GM21447 (cell line): ENCODE results near the gene FAM124A.

Experiments
- ATAC-seq: cut with Tn5 transposase; IDR thresholded peaks from one replicate; pipeline ENCODE4 v1.9.1; 2021; ENCODE audit not compliant: unreplicated experiment

FAM124A gene

DNA sequence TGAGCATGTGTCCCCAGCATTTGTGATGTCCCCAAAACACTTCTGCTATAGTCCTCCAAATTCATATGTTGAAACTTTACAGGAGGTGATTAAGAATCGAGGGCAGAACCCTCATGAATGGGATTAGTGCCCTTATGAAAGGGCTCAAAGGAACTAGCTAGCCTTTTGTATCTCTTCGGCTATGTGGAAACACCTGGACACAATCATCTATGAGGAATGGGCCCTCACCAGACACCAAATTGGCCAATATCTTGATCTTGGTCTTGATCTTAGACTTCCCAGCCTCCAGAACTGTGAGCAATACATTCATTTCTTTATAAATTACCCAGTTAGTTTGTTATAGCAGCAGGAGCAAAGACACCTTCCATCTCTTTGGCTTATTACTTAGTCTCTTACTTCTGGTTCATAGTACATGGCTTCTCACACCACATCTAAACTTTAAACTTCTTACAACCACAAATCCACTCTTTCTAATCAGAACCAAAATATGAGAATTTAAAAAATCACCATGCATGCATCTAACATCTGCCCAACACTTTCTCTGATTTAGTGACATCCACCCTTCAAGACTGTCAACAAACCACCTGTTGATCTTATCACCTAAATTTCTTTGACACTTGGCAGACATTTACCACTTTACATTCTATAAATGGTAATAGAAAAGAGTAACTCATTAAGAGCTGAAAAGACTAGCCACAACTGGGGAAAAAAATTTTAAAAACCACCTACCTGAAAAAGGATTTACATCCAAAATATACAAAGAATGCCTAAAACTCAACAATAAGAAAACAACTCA is 110.6 kb downstream of the FAM124A start:
- no peak for ATAC-seq

DNA sequence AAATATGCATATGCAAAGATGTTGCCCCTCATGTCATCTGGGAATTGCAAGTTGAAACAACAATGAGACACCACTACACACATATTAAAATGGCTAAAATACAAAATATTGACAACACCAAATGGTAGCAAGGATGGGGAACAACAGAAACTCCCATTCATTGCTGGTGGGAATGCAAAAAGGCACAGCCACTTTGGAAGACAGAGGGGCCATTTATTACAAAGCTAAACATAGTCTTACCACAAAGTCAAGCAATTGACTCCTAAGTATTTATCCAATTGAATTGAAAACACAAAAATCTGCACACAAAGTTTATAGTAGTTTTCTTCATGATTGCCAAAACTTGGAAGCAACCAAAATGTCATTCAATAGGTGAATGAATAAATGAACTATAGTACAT is 111.2 kb downstream of the FAM124A start:
- ATAC-seq, result no peak

DNA sequence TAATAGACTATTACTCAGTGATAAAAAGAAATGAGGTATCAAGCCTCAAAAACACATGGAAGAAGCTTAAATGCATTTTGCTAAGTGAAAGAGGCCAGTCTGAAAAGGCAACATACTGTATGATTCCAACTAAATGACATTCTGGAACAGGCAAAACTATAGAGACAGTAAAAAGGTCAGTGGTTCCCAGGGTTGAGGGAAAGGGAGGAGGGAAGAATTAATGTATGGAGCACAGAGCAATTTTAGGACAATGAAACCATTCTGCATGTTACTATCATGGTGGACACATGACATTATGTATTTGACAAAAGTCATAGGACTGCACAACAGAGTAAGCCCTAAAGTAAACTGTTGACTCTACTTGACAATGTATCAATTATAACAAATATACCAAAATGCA is 111.6 kb downstream of the FAM124A start:
- ATAC-seq, result no peak
